ENCODE results near the gene AP1S3.
"Not testable (repeated sequence)": the region's sequence is repeated elsewhere in the genome, so short reads cannot be mapped to it uniquely, and the experiment has no call there.

The AP1S3 gene

DNA sequence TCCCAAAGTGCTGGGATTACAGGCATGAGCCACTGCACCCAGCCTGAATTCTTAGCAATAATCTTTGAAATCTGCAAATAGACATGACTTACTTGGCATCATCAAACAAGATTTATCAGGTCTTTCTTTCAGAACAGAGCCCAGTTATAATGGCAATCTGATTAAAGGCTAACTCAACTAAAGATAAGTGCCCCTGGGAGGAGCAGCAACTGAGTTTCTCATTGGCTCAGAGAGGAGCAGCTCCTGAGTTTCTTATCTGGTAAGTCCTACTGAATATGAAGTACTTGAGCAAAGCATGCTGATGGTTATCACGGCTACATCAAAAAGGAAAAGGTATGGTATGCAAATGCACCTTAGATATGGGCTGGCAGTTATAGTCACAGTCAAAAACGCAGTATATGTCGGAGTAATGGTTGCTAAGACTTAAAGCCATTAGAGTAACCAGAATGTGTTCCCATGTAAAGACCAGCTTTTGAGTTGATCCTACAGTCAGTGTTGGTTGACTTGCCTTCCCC is 15.0 kb upstream of the AP1S3 start:
- DNase-seq: no peak

DNA sequence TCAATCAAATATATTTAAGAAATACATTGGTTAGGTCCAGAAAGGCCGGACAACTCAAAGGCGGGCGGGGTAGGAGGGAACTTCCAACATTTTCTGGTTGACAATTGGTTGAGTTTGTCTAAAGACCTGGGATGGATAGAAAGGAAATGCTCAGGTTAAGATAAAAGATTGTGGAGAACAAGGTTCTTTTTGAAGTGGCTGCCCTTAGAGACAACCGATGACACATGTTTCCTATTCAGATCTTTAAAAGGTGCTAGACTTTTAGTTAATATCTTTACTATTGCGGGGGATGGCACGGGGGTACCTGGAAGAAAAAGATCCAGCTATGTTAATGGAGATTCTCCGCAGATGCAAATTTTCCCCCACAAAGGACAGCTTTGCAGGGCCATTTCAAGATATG is 10.0 kb upstream of the AP1S3 start:
- DNase-seq: no peak

DNA sequence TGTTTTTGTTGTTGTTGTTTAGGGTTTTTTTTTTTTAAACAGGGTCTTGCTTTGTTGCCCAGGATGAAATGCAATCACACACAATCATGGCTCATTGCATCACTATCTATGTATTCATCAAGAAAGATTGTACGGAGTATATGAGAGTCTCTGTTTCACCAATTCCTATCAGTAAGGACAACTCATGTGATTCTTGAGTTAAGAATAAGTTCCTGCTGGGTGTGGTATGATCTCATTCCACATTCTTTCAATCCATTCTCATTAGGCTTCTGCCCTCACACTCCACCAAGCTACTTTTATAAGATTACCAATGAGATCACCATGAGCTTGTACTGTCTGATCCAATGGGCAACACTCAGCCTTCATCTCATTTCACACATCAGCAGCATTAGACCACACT is 9.1 kb upstream of the AP1S3 start:
- DNase-seq: no peak

DNA sequence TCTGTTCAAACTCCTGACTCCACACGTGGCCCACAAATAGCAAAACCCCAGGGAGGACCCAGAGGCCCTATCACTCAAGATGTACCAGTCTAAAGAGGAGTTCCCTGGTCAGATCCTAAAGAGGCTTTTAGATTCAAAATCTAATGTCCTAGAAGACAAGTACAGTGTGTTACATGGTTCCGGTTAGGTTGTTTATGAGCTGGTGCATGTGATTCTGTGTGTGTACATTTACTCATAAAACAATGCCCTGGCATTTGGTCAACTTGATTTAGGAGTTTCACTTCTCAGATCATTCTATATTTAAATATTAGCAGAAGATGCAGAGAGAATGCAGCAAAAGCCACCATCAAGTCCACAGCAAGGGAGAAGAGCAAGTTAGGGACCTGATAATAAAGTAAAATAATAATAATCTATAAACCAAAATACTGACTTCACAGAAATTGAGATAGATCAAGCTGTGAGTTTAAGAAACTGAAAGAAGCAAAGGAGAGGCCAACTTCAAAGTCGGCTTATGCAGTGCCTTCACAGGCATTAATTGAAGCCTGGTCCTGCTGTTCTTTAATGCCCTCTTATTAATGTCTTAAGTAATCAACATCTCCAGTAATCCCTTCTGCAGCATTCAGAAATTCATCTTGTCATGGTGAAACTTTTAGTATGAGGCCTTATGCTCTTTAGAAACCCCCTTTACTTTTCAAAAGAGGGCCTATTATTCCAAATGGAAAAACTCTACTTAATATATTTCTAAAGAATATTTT is 4.2 kb upstream of the AP1S3 start:
- DNase-seq: no peak

DNA sequence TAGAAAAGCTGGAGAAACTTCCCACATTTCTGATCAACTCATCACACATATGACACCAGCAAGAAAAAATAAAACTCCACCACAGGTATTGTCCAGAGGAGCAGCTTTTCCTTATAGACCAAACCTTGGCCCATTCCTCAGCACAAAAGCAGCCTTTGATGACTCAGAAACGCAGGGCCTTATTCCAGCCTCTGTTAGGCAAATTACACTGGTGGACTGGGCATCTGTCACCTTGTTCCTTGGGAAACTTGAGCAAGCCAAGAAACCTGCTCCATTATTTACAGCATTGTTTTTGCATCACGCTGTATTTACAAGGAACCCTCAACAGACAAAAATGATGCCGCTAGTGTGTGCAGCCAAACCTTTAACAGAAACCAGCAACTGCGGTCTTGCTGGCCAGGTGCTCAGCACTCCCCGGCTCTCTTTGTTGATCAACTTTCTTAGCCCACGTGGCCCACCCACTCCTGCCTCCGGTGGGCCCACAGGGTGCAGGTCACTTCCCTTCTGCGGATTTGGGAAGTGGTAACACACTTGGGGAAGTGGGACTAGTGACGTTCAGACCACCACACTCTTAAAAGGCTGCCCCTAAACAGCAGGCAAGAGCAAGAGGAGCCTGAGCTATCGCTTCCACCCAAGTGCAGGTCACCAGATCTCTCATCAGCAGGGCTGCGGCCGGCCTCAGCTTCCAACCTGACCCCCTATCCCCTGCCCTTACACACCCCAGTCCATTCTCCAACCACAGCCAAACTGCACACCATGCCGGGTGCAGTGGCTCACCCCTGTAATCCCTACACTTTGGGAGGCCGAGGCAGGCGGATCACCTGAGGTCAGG is 1.5 kb downstream of the AP1S3 start:
- DNase-seq: no peak

DNA sequence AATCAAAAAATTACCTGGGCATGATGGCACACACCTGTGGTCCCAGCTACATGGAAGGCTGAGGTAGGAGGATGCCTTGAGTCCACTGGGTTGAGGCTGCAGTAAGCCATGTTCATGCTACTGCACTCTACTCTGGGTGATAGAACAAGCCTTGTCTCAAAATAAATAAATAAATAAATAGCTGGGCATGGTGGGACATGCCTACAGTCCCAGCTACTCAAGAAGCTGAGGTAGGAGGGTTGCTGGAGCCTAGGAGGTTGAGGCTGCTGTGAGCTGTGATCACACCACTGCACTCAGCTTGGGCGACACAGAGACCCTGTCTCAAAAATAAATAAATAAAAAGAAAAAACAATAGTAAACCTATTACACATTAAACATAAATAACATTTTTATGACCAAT is 3.0 kb downstream of the AP1S3 start:
- DNase-seq: no peak

DNA sequence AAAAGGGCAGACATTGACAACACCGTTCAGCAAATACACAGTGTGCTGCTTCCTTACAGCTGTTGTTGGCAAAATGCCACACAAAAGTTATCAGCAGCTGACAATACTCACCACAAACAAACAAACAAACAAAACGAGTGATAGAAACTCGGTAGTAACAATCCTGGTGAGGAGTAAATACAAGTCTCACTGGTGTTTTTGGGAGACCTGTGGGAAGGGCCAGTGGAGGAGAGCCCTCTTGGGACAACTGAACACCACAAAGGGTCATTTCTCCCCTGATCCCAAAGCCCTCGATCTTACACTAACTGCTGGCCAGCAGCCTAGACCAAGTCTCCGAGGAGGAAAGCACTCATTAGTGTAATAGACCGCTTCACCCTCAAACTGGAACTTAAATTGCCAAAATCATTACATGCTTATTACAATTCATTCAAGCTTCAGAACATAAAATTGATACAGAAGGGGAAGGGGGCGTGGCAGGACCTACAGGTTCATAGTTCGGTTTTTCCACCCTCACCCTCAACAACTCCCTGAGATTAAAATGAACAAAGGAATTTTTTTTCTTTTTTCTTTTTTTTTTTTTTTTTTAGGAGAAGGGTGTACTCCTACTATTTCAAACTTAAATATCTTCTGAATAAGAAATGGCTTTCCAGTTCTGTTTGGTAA is 5.0 kb downstream of the AP1S3 start:
- no peak for DNase-seq

DNA sequence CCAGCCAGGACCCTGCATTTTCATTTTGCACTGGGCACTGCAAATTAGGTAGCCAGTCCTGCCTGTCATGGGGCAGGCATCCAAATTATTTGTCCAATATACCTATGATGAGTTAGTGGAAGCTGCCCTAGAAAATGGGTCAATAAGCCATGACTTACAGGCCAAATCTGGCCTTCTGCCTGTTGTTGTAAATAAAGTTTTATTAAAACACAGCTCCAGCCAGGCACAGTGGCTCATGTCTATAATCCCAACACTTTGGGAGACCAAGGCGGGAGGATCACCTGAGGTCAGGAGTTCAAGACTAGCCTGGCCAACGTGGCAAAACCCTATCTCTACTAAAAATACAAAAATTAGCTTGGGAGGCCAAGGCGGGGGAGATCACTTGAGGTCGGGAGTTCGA is 8.3 kb downstream of the AP1S3 start:
- no peak for DNase-seq

DNA sequence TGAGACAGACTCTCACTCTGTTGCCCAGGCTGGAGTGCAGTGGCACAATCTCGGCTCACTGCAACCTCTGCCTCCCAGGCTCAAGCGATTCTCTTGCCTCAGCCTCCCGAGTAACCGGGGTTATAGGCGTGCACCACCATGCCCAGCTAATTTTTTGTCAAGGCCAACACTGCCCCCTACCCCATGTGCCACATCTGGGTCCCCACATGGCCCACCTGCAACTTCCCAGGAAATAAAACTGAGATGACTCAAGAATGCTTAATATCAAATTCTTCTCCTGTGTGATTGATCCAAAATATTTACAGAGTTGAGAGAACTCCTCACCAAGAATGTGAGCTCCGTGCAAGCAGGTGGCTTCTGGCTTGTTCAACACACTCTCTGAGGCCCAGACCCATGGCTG is 9.1 kb downstream of the AP1S3 start:
- no peak for DNase-seq

DNA sequence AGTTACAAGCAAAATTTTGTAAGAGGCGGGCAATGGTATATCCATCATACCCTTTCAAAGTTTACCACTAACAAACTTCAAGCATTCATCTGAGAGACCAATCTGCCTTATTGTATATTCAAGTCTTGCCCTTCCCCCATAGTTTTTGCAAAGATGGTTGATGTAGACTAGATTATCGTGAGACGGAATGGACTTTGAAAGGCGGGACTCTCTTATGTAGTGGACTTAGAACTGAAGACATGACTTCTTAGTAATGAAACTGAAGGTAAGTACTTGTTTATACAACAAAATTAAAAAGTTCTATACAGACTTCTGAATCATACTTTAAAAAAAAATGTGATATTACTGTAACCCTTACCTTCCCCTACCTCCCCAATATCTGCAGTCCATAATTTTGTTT is 10.4 kb downstream of the AP1S3 start:
- no peak for DNase-seq

DNA sequence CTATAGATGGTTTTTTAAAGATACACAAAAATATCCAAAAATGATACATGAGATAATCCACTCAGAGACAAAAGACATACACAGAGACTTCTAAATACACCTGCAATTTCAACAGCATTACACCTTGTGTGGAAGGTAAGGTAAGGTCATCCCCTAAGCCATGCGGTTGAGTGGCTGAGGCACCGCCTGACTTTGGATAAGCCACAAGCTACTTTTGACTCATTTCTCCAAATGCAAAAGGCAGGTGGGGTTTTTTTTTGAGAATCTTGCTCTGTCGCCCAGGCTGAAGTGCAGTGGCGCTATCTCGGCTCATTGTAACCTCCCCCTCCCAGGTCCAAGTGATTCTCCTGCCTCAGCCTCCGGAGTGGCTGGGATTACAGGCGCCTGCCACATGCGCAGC is 13.1 kb downstream of the AP1S3 start:
- no peak for DNase-seq

DNA sequence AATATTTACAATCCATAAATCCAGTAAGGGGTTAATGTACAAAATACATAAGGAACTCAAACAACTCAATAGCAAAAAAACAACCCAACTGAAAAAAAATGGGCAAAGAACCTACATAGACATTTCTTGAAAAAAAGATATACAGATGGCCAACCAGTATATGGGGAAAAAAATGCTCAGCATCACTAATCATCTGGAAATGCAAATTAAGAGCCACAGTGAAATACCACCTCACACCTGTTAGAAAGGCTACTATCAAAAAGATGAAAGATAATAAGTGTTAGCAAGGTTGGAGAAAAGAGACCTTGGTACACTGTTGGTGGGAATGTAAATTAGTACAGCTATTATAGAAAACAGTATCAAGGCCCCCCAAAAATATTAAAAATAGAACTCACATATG is 14.6 kb downstream of the AP1S3 start:
- DNase-seq: no peak

DNA sequence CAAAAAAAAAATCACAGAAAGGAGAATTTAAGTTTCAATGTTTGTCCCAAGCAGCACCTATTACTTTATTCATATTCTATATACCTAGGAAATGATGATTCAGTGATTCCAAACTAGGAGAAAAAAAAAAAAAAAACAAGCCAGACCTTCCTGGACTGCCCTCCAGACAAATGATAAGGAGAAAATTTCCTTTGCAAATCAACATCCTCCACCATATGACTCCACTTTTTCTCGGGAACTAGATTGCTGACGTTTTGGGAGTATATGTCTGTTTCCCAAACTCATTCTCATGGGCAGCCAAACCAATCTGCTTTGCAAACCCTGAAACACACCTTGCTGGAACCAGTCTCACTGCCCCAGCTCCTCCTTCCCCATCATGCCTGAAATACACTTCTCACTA is 16.8 kb downstream of the AP1S3 start:
- DNase-seq: no peak

DNA sequence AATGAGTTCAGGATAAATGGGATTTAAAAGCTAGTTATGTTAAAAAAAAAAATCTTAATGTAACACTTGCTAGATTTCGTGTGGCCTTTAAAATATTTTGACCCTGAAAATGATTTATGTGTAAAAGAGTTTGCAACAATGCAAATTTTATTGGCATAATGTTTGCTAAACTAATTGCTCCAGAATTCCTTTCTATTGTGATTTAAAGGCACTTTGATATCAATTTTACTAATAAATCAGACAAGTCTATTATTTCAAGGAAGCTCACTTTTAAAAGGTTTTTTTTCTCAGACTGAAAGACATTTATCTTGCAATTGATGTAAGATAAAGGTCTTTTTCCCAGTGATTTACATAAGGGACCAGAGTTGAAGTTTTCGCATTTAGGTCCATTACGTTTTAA is 17.5 kb downstream of the AP1S3 start:
- no peak for DNase-seq

DNA sequence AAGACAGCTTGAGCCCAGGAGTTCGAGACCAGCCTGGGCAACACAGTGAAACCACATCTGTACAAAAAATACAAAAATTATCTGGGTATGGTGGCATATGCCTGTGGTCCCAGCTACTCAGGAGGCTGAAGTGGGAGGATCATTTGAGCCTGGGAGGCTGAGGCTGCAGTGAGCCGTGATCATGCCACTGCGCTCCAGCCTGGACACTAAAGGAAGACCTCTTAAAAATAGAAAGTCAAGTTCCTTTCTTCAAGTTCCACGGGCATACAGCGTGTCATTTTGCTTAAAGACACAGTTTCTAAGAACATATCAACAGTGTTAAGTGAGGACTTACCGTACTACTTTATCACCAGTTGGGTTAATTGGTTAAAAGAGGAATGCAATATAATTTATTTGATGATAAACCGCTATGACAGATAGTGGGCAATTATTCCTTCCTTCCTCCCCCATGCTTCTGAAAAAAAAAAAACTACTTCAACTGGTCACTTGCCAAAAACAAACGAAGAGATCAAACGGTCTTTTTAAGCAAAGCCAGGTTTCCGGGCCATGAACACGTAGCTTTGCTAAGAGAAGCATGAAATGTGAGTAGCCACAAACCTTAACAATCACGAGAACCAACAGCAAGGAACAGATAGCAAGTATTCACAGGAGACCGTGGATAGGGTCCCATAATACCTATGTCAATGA is 21.4 kb downstream of the AP1S3 start:
- no peak for DNase-seq

DNA sequence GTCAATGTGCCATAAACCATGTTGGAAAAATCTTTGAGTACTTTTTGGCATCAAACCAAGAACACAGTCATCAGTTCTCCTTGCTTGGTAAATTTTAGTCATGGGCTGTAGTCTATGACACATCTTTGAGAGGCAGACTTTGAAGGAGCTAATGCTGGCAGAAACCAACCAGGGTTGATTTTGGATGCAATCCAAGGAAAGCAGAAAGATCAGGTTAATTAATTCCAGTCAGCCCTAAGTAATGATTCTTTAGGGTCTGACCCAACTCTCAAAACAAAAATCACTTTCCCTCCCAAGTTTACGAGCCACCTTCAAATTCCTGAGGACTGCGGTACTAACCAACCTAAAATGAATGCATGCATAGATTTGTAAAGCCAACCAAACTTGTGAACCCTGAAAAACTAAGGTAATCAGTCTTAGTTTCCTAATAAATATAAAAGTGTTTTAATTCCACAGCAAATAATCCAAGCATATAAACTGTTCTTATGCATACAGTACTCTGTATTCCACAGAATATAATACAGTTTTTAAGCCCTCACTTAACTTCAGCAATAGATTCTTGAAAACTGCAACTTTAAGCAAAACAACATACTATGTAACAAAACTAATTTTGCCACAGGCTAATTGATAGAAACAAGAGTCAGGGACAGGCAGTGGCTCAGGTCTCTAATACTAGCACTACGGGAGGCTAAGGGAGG is 22.0 kb downstream of the AP1S3 start:
- no peak for DNase-seq

DNA sequence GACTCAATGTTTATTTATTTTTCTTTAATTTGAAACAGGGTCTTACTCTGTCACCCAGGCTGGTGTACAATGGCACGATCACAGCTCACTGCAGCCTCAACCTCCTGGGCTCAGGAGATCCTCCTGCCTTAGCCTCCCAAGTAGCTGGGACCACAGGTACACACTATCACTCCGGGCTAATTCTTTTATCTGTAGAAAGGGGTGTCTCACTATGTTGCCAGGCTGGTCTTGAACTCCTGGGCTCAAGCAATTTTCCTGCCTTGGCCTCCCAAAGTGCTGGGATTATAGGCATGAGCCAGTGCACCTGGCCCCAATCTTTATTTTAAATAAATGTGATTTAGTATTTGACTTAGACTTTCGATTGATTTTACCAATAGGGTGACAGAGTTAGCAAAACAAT is 22.6 kb downstream of the AP1S3 start:
- not testable (repeated sequence) for DNase-seq

DNA sequence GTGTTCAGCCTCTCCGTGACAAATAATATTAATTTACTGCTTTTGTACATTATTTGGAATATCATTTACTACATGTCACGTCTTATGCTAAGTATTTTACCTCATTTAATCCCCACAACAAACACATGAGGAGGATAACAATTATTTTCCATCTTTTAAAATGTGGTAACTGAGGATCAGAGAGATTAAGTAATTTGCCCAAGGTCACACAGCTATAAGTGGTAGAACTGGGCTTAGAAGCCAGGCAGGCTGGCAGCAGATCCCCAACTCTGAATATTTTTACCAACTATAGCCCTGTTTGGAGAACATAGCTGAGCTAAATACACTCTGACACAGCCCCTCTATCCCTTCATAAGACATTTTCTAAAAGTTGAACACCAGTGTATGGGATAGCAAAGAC is 24.1 kb downstream of the AP1S3 start:
- DNase-seq: no peak

DNA sequence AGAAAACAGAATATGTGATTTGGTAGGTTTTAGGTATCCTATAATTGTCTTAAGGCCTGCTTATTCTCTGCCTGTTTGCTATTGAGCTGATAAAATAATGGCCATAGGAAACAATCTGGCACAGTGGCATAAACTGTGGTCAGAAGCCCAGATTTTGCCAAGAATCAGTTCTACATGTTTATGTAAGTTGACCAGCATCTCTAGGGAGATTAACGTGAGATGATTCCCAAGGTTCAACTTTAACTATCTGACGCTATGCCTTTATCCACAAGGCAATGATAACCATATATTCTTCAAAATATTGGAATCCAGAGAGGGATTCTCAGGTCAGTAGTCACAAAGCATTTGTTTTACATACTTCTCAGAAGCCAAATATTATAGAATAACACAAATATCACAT is 25.6 kb downstream of the AP1S3 start:
- no peak for DNase-seq

DNA sequence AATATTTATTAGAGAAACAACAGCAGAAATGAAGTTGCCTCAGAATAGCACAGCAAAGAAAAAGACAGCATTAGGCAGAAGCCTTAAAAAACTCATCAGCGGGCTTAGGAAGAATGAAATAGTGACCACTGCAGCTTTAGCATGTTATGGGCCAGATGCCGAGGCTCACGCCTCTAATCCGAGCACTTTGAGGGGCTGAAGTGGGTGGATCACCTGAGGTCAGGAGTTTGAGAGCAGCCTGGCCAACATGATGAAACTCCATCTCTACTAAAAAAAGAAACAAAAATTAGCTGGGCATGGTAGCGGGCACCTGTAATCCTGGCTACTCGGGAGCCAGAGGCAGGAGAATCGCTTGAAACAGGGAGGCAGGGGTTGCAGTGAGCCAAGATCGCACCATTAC is 32.4 kb downstream of the AP1S3 start:
- no peak for DNase-seq

DNA sequence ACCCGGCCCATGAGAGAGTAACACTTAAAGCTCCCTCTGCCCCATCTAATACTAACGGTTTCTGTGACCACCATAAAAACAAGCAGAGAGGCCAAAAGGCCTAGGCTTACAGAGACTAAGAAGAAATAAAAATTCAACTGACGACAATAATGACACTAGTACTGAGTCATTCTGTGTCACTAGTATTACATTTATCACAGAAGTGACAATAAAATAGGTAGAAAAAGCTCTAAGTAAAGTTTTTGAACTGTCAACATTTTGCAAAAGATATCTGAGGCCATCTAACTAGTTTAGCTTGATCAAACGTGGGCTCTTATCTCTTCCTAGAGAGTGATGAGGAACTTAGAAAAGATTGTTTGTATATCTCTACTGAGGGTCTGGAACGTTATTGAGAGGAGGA is 35.6 kb downstream of the AP1S3 start:
- DNase-seq: no peak

DNA sequence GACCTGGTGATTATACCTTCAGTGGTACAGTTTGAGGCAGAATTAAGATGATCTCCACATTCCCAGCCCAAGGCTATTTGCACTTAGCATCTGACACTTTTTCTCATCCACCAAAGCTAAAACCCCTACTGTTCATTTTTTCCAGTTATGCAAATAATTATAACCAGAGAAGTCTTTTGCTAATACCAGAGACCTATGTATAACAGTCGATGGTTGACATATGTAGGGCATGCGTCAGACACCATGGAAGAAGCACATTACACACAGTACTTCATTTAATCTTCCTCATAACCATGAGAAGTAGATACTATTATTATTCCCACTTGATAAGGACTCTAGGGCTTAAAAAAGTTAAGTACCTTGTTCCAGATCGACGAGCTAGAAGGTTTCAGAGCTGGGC is 36.5 kb downstream of the AP1S3 start:
- DNase-seq: no peak

Data from activated effector memory CD4-positive, alpha-beta T cell treated with Interleukin-2 at 50 U/mL for 16 hours (primary cell).